Measurements from ENCODE around the gene NR6A1. TPM values are rescaled to one million over a fixed set of nuclear protein-coding genes. Genes with fewer than 3 reads are reported as not detected.
A peak's percentile ranks its signal among the peaks of the same experiment; 100 is the strongest.

NR6A1 gene
- total and polyA plus RNA-seq, 2 of the 13 experiments (the other 11 are each of a cell fraction or from before 2014, with no cell fraction given): 28.1 to 31.5 TPM

- TF ChIP-seq ZUFSP (CRISPR knock-in tag; IDR thresholded peaks at IDR 0.05; ENCODE audit: borderline replicate concordance) (no peak), PBX2 (CRISPR knock-in tag; IDR thresholded peaks at IDR 0.05) (no peak), ZFP91 (CRISPR knock-in tag; IDR thresholded peaks at IDR 0.05; ENCODE audit: borderline replicate concordance) (no peak; the same call in 1 of the 2 replicates), FOXP1 (IDR thresholded peaks at IDR 0.05) (no peak), FOXP1 (CRISPR knock-in tag; IDR thresholded peaks at IDR 0.05) (0 out of 2 replicates have a peak, but pooled peaks have one; percentile 17), ZNF737 (CRISPR knock-in tag; IDR thresholded peaks at IDR 0.05; ENCODE audit: borderline replicate concordance) (no peak), ZSCAN25 (CRISPR knock-in tag; IDR thresholded peaks at IDR 0.05) (0 out of 2 replicates have a peak, but pooled peaks have one; percentile 15), CBX5 (CRISPR knock-in tag; IDR thresholded peaks at IDR 0.05; ENCODE audit: borderline replicate concordance) (no peak), ZSCAN29 (CRISPR knock-in tag; conservative IDR thresholded peaks at IDR 0.05) (peak; percentile 98), ZNF20 (CRISPR knock-in tag; IDR thresholded peaks at IDR 0.05) (no peak), RARA (CRISPR knock-in tag; IDR thresholded peaks at IDR 0.05) (peak; percentile 61), TBP (CRISPR knock-in tag; IDR thresholded peaks at IDR 0.05) (no peak), ZNF563 (CRISPR knock-in tag; IDR thresholded peaks at IDR 0.05) (no peak), ATF1 (CRISPR knock-in tag; IDR thresholded peaks at IDR 0.05) (no peak), KDM4B (CRISPR knock-in tag; IDR thresholded peaks at IDR 0.05) (no peak), ZSCAN31 (CRISPR knock-in tag; IDR thresholded peaks at IDR 0.05; ENCODE audit: low read depth) (0 out of 2 replicates have a peak, but pooled peaks have one; percentile 30), ZNF253 (CRISPR knock-in tag; IDR thresholded peaks at IDR 0.05; ENCODE audit: borderline replicate concordance) (no peak), IKZF5 (CRISPR knock-in tag; IDR thresholded peaks at IDR 0.05) (peak; percentile 58; the same call in 1 of the 2 replicates), FOXO4 (CRISPR knock-in tag; conservative IDR thresholded peaks at IDR 0.05) (no peak), SKI (IDR thresholded peaks at IDR 0.05; ENCODE audit: partially characterized antibody) (no peak), ZBTB3 (CRISPR knock-in tag; IDR thresholded peaks at IDR 0.05; ENCODE audit: borderline replicate concordance, low read depth) (no peak), KLF13 (CRISPR knock-in tag; IDR thresholded peaks at IDR 0.05) (no peak), RXRB (CRISPR knock-in tag; IDR thresholded peaks at IDR 0.05; ENCODE audit: borderline replicate concordance) (no peak), HNRNPLL (IDR thresholded peaks at IDR 0.05; ENCODE audit: low read depth, low read length, poor library complexity, severe bottlenecking) (peak; percentile 51)
These were observed 1.4 kb downstream of the NR6A1 start (continued) for GRCh38 chr9:124769549-124770358.
